Suprapubic skin (tissue), 4 donors: ENCODE measurements around the gene ELMO1.

Experiments
- EP300 ChIP-seq: sonication (generic); formaldehyde crosslinking; IDR thresholded peaks from one replicate; pipeline ENCODE4 v1.6.1; 2017; ENCODE audit warnings: antibody characterized with exemption
- POLR2A ChIP-seq, 2 donors: fragments of 450-650 bp; IDR thresholded peaks; one replicate each; pipeline ENCODE4 v1.6.1; 2017; ENCODE audit warnings: antibody characterized with exemption in 2 of 2, mild to moderate bottlenecking in 2 of 2, moderate library complexity in 2 of 2
- POLR2AphosphoS5 ChIP-seq, 3 donors: sonication (generic); formaldehyde crosslinking; IDR thresholded peaks; one replicate each; pipeline ENCODE4 v1.6.1; 2017; ENCODE audit warnings: antibody characterized with exemption in 3 of 3
- TF ChIP-seq, protein P1 (sequence below), 2 donors: fragments of 200-600 bp in 1 of 2; fragments of 450-650 bp in 1 of 2; sonication (generic) in 1 of 2; IDR thresholded peaks; one replicate each; pipeline ENCODE4 v1.5.1; 2016 to 2019; ENCODE audit warnings: antibody characterized with exemption in 2 of 2, mild to moderate bottlenecking in 1 of 2, moderate library complexity in 1 of 2

DNA sequence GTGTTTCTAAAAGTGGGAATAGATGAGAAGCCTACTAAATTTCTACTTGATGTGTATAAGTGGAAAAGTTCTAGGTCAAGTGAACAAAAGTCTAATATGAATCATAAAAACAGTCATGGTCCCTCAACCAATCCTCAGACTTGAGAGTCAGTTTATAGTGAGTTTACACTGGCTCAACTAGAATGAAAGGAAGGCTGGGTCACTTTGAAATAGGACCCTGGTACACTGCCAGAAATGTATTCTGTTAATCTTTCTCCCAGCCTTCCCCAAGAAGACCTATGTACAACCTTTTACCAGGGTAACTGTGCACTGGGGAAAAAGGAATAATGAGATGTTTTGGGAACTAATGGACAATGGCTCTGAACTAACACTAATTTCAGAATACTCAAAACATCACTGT, 17.3 kb downstream of the ELMO1 start:
- TF ChIP-seq, protein P1, sequence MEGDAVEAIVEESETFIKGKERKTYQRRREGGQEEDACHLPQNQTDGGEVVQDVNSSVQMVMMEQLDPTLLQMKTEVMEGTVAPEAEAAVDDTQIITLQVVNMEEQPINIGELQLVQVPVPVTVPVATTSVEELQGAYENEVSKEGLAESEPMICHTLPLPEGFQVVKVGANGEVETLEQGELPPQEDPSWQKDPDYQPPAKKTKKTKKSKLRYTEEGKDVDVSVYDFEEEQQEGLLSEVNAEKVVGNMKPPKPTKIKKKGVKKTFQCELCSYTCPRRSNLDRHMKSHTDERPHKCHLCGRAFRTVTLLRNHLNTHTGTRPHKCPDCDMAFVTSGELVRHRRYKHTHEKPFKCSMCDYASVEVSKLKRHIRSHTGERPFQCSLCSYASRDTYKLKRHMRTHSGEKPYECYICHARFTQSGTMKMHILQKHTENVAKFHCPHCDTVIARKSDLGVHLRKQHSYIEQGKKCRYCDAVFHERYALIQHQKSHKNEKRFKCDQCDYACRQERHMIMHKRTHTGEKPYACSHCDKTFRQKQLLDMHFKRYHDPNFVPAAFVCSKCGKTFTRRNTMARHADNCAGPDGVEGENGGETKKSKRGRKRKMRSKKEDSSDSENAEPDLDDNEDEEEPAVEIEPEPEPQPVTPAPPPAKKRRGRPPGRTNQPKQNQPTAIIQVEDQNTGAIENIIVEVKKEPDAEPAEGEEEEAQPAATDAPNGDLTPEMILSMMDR (IDR thresholded peaks at IDR 0.05) = no peak
- TF ChIP-seq POLR2A (IDR thresholded peaks at IDR 0.05) (no peak), POLR2AphosphoS5 (IDR thresholded peaks at IDR 0.05) (no peak), EP300 (no peak)
